PFSK-1 (cell line): ENCODE data around the gene HMGN4.

ENCODE experiments used
- POLR2AphosphoS5 ChIP-seq: IDR thresholded peaks from 2 replicates; pipeline ENCODE4 v1.6.1; 2012; ENCODE audit warnings: low read depth, mild to moderate bottlenecking, control low read depth, low read length, moderate library complexity
- SIN3A ChIP-seq: IDR thresholded peaks from 2 replicates; pipeline ENCODE4 v1.6.1; 2012; ENCODE audit warnings: mild to moderate bottlenecking, low read length, moderate library complexity, borderline replicate concordance; ENCODE audit not compliant: insufficient read depth
- TAF1 ChIP-seq: IDR thresholded peaks from 2 replicates; pipeline ENCODE4 v1.6.1; 2012; ENCODE audit warnings: low read length, control low read depth, borderline replicate concordance; ENCODE audit not compliant: insufficient read depth
- TF ChIP-seq, protein P1 (sequence below), 2 experiments: IDR thresholded peaks; 2 replicates each; pipeline versions ENCODE4 v1.6.1 to v1.8.0; 2011 to 2012; ENCODE audit warnings: low read depth in 2 of 2, low read length in 2 of 2, control low read depth in 1 of 2, inconsistent platforms in 1 of 2, mild to moderate bottlenecking in 1 of 2, moderate library complexity in 1 of 2; ENCODE audit not compliant: insufficient read depth in 1 of 2

DNA sequence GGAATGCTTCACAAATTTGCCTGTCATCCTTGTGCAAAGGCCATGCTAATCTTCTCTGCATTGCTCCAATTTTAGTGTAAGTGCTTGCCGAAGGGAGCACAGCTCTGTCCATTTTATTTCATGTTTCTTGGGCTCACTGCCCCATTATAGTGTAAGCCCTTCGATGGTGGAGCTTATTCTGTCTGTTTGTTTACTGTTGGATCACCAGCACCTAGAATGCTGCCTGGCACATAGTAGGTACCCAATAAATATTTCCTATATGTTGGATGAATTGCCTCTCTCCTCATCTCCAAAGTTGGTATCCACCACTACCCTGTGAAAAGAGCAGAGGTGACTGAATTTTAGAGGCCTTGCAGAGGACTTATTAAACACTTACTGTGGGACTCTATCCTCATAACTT lies 18.8 kb upstream of the HMGN4 start:
- TF ChIP-seq POLR2AphosphoS5 (no peak), TAF1 (no peak), SIN3A (no peak)
- TF ChIP-seq, protein P1, sequence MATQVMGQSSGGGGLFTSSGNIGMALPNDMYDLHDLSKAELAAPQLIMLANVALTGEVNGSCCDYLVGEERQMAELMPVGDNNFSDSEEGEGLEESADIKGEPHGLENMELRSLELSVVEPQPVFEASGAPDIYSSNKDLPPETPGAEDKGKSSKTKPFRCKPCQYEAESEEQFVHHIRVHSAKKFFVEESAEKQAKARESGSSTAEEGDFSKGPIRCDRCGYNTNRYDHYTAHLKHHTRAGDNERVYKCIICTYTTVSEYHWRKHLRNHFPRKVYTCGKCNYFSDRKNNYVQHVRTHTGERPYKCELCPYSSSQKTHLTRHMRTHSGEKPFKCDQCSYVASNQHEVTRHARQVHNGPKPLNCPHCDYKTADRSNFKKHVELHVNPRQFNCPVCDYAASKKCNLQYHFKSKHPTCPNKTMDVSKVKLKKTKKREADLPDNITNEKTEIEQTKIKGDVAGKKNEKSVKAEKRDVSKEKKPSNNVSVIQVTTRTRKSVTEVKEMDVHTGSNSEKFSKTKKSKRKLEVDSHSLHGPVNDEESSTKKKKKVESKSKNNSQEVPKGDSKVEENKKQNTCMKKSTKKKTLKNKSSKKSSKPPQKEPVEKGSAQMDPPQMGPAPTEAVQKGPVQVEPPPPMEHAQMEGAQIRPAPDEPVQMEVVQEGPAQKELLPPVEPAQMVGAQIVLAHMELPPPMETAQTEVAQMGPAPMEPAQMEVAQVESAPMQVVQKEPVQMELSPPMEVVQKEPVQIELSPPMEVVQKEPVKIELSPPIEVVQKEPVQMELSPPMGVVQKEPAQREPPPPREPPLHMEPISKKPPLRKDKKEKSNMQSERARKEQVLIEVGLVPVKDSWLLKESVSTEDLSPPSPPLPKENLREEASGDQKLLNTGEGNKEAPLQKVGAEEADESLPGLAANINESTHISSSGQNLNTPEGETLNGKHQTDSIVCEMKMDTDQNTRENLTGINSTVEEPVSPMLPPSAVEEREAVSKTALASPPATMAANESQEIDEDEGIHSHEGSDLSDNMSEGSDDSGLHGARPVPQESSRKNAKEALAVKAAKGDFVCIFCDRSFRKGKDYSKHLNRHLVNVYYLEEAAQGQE (IDR thresholded peaks at IDR 0.05; ENCODE audit: insufficient read depth in 1 of 2, low read depth in 2 of 2, low read length in 2 of 2): no peak
